Vagina (tissue), 2 donors: ENCODE measurements around the gene MTCL1.

ENCODE experiments used
- CTCF ChIP-seq, 3 experiments: fragments of 450-650 bp in 2 of 3; fragments of 200-600 bp in 1 of 3; sonication (generic) in 1 of 3; IDR thresholded peaks; one replicate each; pipeline ENCODE4 v1.5.1; 2017 to 2019; ENCODE audit warnings: antibody characterized with exemption in 3 of 3, mild to moderate bottlenecking in 2 of 3, moderate library complexity in 2 of 3
- POLR2AphosphoS5 ChIP-seq, 2 donors: sonication (generic); formaldehyde crosslinking; IDR thresholded peaks; one replicate each; pipeline ENCODE4 v1.9.0; 2017; ENCODE audit warnings: antibody characterized with exemption in 2 of 2, mild to moderate bottlenecking in 2 of 2, low read depth in 1 of 2; ENCODE audit not compliant: insufficient read depth in 1 of 2

DNA sequence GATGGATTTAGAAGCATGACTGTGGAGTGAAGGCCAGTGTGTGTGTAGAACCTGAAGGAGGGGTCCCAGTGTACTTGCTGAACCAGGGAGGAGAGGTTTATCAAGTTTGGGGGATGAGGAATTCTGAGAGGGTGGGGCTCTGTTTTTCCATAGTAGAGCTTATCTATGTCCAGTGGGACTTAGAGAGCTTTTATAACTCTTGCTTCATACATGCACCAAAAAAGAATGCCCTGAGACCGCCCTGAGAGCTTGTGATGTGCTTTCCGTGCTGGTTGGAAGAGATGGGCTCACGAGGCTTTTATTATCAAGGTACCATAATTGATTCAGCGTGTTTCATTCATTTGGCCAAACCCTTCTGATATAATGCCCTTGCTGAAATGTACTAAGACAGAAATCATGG lies 100.2 kb downstream of the MTCL1 start:
- TF ChIP-seq CTCF (IDR thresholded peaks at IDR 0.05) = no peak
- TF ChIP-seq POLR2AphosphoS5 (IDR thresholded peaks at IDR 0.05; ENCODE audit: insufficient read depth in 1 of 2, low read depth in 1 of 2) = no peak
